ENCODE measurements around the gene CMSS1. TPM values are rescaled to one million over a fixed set of nuclear protein-coding genes. Genes with fewer than 3 reads are reported as not detected.
"Not testable (repeated sequence)": the region's sequence is repeated elsewhere in the genome, so short reads cannot be mapped to it uniquely, and the experiment has no call there.

Gene CMSS1
- total RNA-seq, 1 donor from 2014 or later, result 28.4 TPM

DNA sequence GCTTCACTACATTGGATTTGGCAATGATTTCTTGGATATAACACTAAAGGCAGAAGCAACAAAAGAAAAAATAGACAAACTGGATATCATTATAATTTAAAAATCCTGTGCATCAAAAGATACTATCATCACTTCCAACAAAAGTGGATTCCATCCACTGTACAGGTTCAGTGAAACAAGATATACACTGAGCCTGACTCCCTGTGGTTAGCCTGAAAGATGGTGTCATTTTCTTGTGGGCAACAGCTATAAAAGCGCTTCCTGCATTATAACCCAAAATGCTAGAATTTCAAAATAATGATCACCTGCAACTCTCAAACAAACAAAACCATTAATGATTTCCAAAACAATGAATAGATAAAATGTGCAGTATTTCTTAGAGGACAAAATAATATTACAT is 403.5 kb downstream of the CMSS1 start:
- H3K4me3 ChIP-seq (ENCODE audit: low read depth, low read length), result no peak overlapping the region
- no peak for TF ChIP-seq CTCF (conservative IDR thresholded peaks at IDR 0.05; ENCODE audit: low read depth, low read length)
- no peak for DNase-seq (ENCODE audit: low read depth)

DNA sequence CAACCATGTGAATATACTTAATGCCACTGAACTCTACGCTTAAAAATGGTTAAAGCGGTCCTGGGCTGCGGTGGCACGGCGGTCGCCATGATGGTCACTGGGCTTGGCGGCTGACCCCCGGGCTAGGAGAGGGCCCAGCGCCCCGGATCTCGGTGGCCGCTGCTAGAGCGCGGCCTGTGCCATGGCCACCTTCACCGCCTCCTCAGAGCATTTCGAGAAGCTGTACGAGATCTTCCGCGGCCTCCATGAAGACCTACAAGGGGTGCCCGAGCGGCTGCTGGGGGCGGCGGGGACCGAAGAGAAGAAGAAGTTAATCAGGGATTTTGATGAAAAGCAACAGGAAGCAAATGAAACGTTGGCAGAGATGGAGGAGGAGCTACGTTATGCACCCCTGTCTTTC is 407.5 kb downstream of the CMSS1 start:
- TF ChIP-seq CTCF (conservative IDR thresholded peaks at IDR 0.05; ENCODE audit: low read depth, low read length), result no peak
- no peak overlapping the region for H3K4me3 ChIP-seq (ENCODE audit: low read depth, low read length)
- DNase-seq (ENCODE audit: low read depth), result no peak

DNA sequence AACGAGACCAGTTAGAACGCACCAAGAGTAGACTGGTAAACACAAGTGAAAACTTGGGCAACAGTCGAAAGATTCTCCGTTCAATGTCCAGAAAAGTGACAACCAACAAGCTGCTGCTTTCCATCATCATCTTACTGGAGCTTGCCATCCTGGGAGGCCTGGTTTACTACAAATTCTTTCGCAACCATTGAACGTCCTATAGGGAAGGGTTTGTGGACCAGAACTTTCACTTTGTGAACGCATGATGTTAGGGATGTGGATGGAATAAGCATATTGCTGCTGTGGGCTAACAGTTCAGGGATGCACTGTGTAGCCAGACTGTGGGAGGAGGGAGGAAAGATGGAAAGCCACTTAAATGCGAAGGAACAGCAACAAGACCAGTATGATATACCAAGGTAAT is 408.2 kb downstream of the CMSS1 start:
- TF ChIP-seq CTCF (conservative IDR thresholded peaks at IDR 0.05; ENCODE audit: low read depth, low read length), result no peak
- no peak for DNase-seq (ENCODE audit: low read depth)
- no peak overlapping the region for H3K4me3 ChIP-seq (ENCODE audit: low read depth, low read length)

- no peak overlapping the region for H3K4me3 ChIP-seq (ENCODE audit: low read depth, low read length)
- DNase-seq (ENCODE audit: low read depth), result no peak
- TF ChIP-seq CTCF (conservative IDR thresholded peaks at IDR 0.05; ENCODE audit: low read depth, low read length), result no peak
Observed at GRCh38 chr3:100226712-100227429, 409.2 kb downstream of the CMSS1 start.

DNA sequence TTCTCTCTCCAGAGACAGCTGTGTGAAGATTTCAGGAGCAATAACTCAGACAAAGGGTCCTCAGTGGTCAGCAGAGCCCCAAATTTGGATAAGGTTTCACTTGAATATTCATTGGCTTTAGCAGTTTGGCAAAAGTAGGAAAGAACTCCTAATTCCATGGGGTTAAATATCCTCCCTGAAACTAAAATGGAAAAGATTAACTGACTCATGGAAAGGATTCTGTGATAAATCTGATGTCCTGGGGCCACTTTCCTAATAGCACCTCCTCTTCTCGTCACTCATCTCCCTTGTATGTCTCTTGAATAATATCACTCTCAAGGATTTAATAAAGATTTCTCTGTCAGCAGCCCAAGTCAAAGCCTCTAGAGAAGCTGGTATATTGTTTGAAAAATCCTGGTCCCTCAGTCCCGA is 409.9 kb downstream of the CMSS1 start:
- no peak overlapping the region for H3K4me3 ChIP-seq (ENCODE audit: low read depth, low read length)
- DNase-seq (ENCODE audit: low read depth), result no peak
- TF ChIP-seq CTCF (conservative IDR thresholded peaks at IDR 0.05; ENCODE audit: low read depth, low read length), result no peak

DNA sequence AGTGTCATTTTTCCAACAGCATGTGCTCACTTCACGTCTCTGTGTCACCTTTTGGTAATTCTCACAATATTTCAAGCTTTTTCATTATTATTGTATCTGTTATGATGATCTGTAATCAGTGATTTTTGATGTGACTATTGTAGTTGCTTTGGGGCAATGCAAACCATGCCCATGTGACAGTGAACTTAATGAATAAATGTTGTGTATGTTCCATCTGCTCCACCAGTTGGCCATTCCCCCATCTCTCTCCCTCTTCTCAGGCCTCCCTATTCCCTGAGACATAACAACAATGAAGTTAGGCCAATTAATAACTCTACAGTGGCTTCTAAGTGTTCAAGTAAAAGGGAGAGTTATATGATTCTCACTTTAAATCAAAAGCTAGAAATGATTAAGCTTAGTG is 410.6 kb downstream of the CMSS1 start:
- no peak for DNase-seq (ENCODE audit: low read depth)
- H3K4me3 ChIP-seq (ENCODE audit: low read depth, low read length), result no peak overlapping the region
- TF ChIP-seq CTCF (conservative IDR thresholded peaks at IDR 0.05; ENCODE audit: low read depth, low read length), result no peak

GRCh38 chr3:100229188-100229587 is 411.5 kb downstream of the CMSS1 start:
- H3K4me3 ChIP-seq (ENCODE audit: low read depth, low read length); DNase-seq (ENCODE audit: low read depth): not testable (repeated sequence)

All from epithelial cell of proximal tubule (primary cell).